ENCODE measurements around the gene SIRPD.

The SIRPD gene

GRCh38 chr20:1538655-1539054 lies 18.9 kb downstream of the SIRPD start:
- DNase-seq: no peak

- DNase-seq: peak in 10 of 58 donors; percentile 4 to 23 (median 11)
Measured at GRCh38 chr20:1537731-1538058, 19.8 kb downstream of the SIRPD start.

GRCh38 chr20:1536893-1537730 lies 20.4 kb downstream of the SIRPD start:
- no peak for DNase-seq

- peak in 1 of 58 donors; percentile 4 for DNase-seq
Measured at GRCh38 chr20:1535420-1536175, 21.9 kb downstream of the SIRPD start.

- no peak for DNase-seq
Measured at GRCh38 chr20:1534526-1534925, 23.0 kb downstream of the SIRPD start.

GRCh38 chr20:1533059-1533458 lies 24.4 kb downstream of the SIRPD start:
- no peak for DNase-seq

- DNase-seq: no peak
Measured at GRCh38 chr20:1528811-1529210, 28.7 kb downstream of the SIRPD start.

- DNase-seq: no peak
Measured at GRCh38 chr20:1527923-1528322, 29.6 kb downstream of the SIRPD start.

- DNase-seq: no peak
Measured at GRCh38 chr20:1526896-1527295, 30.6 kb downstream of the SIRPD start.

- DNase-seq: no peak
Measured at GRCh38 chr20:1526310-1526709, 31.2 kb downstream of the SIRPD start.

GRCh38 chr20:1524004-1524403 lies 33.5 kb downstream of the SIRPD start:
- no peak for DNase-seq

- DNase-seq: no peak
Measured at GRCh38 chr20:1517010-1517409, 40.5 kb downstream of the SIRPD start.

GRCh38 chr20:1513801-1514200 lies 43.7 kb downstream of the SIRPD start:
- DNase-seq: no peak

GRCh38 chr20:1509237-1509636 lies 48.3 kb downstream of the SIRPD start:
- peak in 32 of 58 donors; percentile 3 to 79 (median 18) for DNase-seq

GRCh38 chr20:1508574-1508973 lies 48.9 kb downstream of the SIRPD start:
- DNase-seq: no peak

GRCh38 chr20:1507276-1507675 lies 50.2 kb downstream of the SIRPD start:
- DNase-seq: no peak

- DNase-seq: no peak
Measured at GRCh38 chr20:1505871-1506270, 51.6 kb downstream of the SIRPD start.

GRCh38 chr20:1505361-1505760 lies 52.1 kb downstream of the SIRPD start:
- DNase-seq: no peak

- DNase-seq: peak in 50 of 58 donors; percentile 6 to 79 (median 34)
Measured at GRCh38 chr20:1503564-1504227, 53.8 kb downstream of the SIRPD start.

- no peak for DNase-seq
Measured at GRCh38 chr20:1500496-1500895, 57.0 kb downstream of the SIRPD start.

GRCh38 chr20:1499528-1500420 lies 57.7 kb downstream of the SIRPD start:
- DNase-seq: no peak
